A549 (cell line): ENCODE data around the gene GAL3ST1.

Experiments
- EP300 ChIP-seq, 2 experiments: fragments of >200 bp; sonication (Bioruptor Twin); formaldehyde crosslinking; IDR thresholded peaks; 2 replicates in 1 of 2; 3 replicates in 1 of 2; pipeline ENCODE4 v1.6.1; 2016 to 2017
- PHF8 ChIP-seq: fragments of 200-600 bp; sonication (generic); IDR thresholded peaks from 2 replicates; pipeline ENCODE4 v1.6.1; 2016; ENCODE audit warnings: low read depth, mild to moderate bottlenecking, antibody characterized with exemption, moderate library complexity, borderline replicate concordance
- POLR2A ChIP-seq: IDR thresholded peaks from 2 replicates; pipeline ENCODE4 v1.6.1; 2012; ENCODE audit warnings: mild to moderate bottlenecking, low read length
- TF ChIP-seq, protein P1 (sequence below): fragments of >200 bp; sonication (Bioruptor Twin); formaldehyde crosslinking; IDR thresholded peaks from 3 replicates; pipeline ENCODE4 v1.5.1; 2016
- TF ChIP-seq, protein P2 (sequence below): fragments of 200-600 bp; sonication (generic); IDR thresholded peaks from 2 replicates; pipeline ENCODE4 v1.6.1; 2016; ENCODE audit warnings: antibody characterized with exemption, mild to moderate bottlenecking, moderate library complexity
- TF ChIP-seq, protein P3 (sequence below): fragments of 450-650 bp; IDR thresholded peaks from 2 replicates; pipeline ENCODE4 v1.6.1; 2014; ENCODE audit warnings: antibody characterized with exemption

DNA sequence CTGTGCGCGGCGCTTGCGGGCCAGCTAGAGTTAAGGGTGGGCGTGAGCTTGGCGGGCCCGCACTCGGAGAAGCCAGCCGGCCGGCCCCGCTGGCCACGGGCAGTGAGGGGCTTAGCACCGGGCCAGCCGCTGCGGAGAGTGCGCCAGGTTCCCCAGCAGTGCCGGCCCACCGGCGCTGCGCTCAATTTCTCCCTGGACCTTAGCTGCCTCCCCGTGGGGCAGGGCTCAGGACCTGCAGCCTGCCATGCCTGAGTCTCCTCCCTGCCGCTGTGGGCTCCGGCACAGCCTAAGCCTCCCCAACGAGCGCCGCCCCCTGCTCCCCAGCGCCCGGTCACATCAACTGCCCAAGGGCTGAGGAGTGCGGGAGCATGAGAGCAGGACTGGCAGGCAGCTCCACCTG, 22.4 kb upstream of the GAL3ST1 start:
- TF ChIP-seq, protein P1, sequence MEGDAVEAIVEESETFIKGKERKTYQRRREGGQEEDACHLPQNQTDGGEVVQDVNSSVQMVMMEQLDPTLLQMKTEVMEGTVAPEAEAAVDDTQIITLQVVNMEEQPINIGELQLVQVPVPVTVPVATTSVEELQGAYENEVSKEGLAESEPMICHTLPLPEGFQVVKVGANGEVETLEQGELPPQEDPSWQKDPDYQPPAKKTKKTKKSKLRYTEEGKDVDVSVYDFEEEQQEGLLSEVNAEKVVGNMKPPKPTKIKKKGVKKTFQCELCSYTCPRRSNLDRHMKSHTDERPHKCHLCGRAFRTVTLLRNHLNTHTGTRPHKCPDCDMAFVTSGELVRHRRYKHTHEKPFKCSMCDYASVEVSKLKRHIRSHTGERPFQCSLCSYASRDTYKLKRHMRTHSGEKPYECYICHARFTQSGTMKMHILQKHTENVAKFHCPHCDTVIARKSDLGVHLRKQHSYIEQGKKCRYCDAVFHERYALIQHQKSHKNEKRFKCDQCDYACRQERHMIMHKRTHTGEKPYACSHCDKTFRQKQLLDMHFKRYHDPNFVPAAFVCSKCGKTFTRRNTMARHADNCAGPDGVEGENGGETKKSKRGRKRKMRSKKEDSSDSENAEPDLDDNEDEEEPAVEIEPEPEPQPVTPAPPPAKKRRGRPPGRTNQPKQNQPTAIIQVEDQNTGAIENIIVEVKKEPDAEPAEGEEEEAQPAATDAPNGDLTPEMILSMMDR, result no peak
- TF ChIP-seq EP300 (IDR thresholded peaks at IDR 0.05) (no peak), POLR2A (no peak), PHF8 (no peak)
- TF ChIP-seq, protein P2, sequence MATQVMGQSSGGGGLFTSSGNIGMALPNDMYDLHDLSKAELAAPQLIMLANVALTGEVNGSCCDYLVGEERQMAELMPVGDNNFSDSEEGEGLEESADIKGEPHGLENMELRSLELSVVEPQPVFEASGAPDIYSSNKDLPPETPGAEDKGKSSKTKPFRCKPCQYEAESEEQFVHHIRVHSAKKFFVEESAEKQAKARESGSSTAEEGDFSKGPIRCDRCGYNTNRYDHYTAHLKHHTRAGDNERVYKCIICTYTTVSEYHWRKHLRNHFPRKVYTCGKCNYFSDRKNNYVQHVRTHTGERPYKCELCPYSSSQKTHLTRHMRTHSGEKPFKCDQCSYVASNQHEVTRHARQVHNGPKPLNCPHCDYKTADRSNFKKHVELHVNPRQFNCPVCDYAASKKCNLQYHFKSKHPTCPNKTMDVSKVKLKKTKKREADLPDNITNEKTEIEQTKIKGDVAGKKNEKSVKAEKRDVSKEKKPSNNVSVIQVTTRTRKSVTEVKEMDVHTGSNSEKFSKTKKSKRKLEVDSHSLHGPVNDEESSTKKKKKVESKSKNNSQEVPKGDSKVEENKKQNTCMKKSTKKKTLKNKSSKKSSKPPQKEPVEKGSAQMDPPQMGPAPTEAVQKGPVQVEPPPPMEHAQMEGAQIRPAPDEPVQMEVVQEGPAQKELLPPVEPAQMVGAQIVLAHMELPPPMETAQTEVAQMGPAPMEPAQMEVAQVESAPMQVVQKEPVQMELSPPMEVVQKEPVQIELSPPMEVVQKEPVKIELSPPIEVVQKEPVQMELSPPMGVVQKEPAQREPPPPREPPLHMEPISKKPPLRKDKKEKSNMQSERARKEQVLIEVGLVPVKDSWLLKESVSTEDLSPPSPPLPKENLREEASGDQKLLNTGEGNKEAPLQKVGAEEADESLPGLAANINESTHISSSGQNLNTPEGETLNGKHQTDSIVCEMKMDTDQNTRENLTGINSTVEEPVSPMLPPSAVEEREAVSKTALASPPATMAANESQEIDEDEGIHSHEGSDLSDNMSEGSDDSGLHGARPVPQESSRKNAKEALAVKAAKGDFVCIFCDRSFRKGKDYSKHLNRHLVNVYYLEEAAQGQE, result no peak
- TF ChIP-seq, protein P3, sequence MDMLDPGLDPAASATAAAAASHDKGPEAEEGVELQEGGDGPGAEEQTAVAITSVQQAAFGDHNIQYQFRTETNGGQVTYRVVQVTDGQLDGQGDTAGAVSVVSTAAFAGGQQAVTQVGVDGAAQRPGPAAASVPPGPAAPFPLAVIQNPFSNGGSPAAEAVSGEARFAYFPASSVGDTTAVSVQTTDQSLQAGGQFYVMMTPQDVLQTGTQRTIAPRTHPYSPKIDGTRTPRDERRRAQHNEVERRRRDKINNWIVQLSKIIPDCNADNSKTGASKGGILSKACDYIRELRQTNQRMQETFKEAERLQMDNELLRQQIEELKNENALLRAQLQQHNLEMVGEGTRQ, result no peak
